Ishikawa (cell line): Measurements from ENCODE around the gene FOXP4.

Experiments used
- CREB1 ChIP-seq: IDR thresholded peaks from 2 replicates; pipeline ENCODE4 v1.6.1; 2012; ENCODE audit warnings: low read depth
- EGR1 ChIP-seq: IDR thresholded peaks from 2 replicates; pipeline ENCODE4 v1.6.1; 2012
- EP300 ChIP-seq: IDR thresholded peaks from 2 replicates; pipeline ENCODE4 v1.6.1; 2012; ENCODE audit warnings: borderline replicate concordance
- FOXM1 ChIP-seq: IDR thresholded peaks from 2 replicates; pipeline ENCODE4 v1.6.1; 2012; ENCODE audit warnings: low read depth, borderline replicate concordance
- NFIC ChIP-seq: IDR thresholded peaks from 2 replicates; pipeline ENCODE4 v1.6.1; 2012
- RAD21 ChIP-seq: IDR thresholded peaks from 2 replicates; pipeline ENCODE4 v1.6.1; 2012; ENCODE audit warnings: low read depth
- TAF1 ChIP-seq: IDR thresholded peaks from 2 replicates; pipeline ENCODE4 v1.6.1; 2012; ENCODE audit warnings: low read depth, mild to moderate bottlenecking
- TCF12 ChIP-seq: IDR thresholded peaks from 2 replicates; pipeline ENCODE4 v1.6.1; 2012; ENCODE audit warnings: low read depth
- ZBTB7A ChIP-seq: IDR thresholded peaks from 2 replicates; pipeline ENCODE4 v1.6.1; 2012; ENCODE audit warnings: low read depth
- TF ChIP-seq, protein P1 (sequence below): IDR thresholded peaks from 2 replicates; pipeline ENCODE4 v1.6.1; 2012
- TF ChIP-seq, protein P2 (sequence below): IDR thresholded peaks from 2 replicates; pipeline ENCODE4 v1.6.1; 2012; ENCODE audit warnings: low read depth, mild to moderate bottlenecking

DNA sequence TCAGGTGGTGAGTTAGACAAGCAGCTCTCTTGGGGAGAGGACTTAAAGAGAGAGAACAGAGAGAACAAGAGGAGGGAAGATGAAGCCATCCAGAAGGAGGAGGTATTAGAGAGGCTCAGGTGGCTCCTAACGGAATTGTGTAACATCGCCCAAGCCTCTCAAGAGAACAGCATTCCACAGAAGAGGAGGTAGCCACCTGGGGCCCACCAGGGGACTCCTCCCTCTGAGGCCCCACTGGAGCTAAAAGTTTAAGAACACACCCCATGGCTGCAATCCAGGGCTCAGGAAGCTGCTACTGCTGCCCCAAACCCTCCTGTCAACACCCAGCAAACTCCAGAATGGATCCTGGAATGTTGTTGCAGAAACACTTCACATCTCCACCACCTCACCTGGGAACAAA, 68.5 kb downstream of the FOXP4 start:
- no peak for TF ChIP-seq CREB1
- TF ChIP-seq EP300: no peak
- no peak for TF ChIP-seq TCF12
- TF ChIP-seq TAF1: no peak
- no peak for TF ChIP-seq NFIC
- no peak for TF ChIP-seq FOXM1
- no peak for TF ChIP-seq ZBTB7A
- TF ChIP-seq EGR1: no peak
- TF ChIP-seq RAD21: no peak
- TF ChIP-seq, protein P1, sequence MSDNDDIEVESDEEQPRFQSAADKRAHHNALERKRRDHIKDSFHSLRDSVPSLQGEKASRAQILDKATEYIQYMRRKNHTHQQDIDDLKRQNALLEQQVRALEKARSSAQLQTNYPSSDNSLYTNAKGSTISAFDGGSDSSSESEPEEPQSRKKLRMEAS: no peak
- TF ChIP-seq, protein P2, sequence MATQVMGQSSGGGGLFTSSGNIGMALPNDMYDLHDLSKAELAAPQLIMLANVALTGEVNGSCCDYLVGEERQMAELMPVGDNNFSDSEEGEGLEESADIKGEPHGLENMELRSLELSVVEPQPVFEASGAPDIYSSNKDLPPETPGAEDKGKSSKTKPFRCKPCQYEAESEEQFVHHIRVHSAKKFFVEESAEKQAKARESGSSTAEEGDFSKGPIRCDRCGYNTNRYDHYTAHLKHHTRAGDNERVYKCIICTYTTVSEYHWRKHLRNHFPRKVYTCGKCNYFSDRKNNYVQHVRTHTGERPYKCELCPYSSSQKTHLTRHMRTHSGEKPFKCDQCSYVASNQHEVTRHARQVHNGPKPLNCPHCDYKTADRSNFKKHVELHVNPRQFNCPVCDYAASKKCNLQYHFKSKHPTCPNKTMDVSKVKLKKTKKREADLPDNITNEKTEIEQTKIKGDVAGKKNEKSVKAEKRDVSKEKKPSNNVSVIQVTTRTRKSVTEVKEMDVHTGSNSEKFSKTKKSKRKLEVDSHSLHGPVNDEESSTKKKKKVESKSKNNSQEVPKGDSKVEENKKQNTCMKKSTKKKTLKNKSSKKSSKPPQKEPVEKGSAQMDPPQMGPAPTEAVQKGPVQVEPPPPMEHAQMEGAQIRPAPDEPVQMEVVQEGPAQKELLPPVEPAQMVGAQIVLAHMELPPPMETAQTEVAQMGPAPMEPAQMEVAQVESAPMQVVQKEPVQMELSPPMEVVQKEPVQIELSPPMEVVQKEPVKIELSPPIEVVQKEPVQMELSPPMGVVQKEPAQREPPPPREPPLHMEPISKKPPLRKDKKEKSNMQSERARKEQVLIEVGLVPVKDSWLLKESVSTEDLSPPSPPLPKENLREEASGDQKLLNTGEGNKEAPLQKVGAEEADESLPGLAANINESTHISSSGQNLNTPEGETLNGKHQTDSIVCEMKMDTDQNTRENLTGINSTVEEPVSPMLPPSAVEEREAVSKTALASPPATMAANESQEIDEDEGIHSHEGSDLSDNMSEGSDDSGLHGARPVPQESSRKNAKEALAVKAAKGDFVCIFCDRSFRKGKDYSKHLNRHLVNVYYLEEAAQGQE: no peak
